HepG2 (cell line): ENCODE results near the gene VGLL4. TPM values are rescaled to one million over a fixed set of nuclear protein-coding genes. Genes with fewer than 3 reads are reported as not detected.

ENCODE experiments used
- ATAC-seq: fragments of 200-7000 bp; cut with Tn5 transposase; 3 replicates; pipeline ENCODE4 v1.9.1; 2020; ENCODE audit warnings: mild to moderate bottlenecking, moderate library complexity
- BruUV-seq: library from RNA; stranded (reverse); fragments of 400-500 nt; replicated peaks from 2 replicates; lab custom pipeline; 2021; lab: Mats Ljungman, UMichigan
- CTCF ChIA-PET: fragments of 300-600 bp; formaldehyde crosslinking; extraction: SDS; loops from one replicate; lab custom pipeline; 2021; ENCODE audit warnings: low total read pairs, inconsistent platforms, low intra/inter-chr PET ratio; lab: Yijun Ruan, JAX
- POLR2A ChIA-PET: fragments of 350-600 bp; sonication (Branson Sonifier 250); formaldehyde crosslinking; loops from one replicate; lab custom pipeline; 2020; ENCODE audit warnings: antibody characterized with exemption, inconsistent platforms; lab: Yijun Ruan, JAX
- DNase-seq: peaks from one replicate; pipeline ENCODE4 v3.0.0-alpha.2; 2015; ENCODE audit warnings: low spot score
- FAIRE-seq: peaks from 3 replicates; lab custom pipeline; 2011; peaks lifted over from hg19 to GRCh38; lab: Jason Lieb, UNC
- H2AFZ ChIP-seq: one replicate; pipeline ENCODE4 v1.6.1; 2011; ENCODE audit warnings: low read length, inconsistent platforms
- H3K27ac ChIP-seq: fragments of 300-600 bp; 3 replicates; pipeline ENCODE4 v1.8.0; 2011; ENCODE audit warnings: mixed run types, mild to moderate bottlenecking, mixed read lengths, low read length, inconsistent platforms; ENCODE audit not compliant: insufficient read depth; ENCODE audit errors: extremely low read length
- H3K27me3 ChIP-seq, 2 experiments: fragments of 200-600 bp in 1 of 2; 2 replicates in 1 of 2; 3 replicates in 1 of 2; pipeline versions ENCODE4 v1.6.0 to v1.8.0; 2011; ENCODE audit warnings: low read length in 2 of 2, mild to moderate bottlenecking in 2 of 2, moderate library complexity in 2 of 2, inconsistent platforms in 1 of 2; ENCODE audit not compliant: insufficient read depth in 2 of 2, control insufficient read depth in 1 of 2
- H3K36me3 ChIP-seq, 2 experiments: fragments of 200-600 bp in 1 of 2; replicated peaks in 1 of 2; 2 replicates in 1 of 2; 3 replicates in 1 of 2; pipeline versions ENCODE4 v1.5.1 to v1.8.0; 2011; ENCODE audit warnings: low read length in 2 of 2, inconsistent platforms in 1 of 2; ENCODE audit not compliant: insufficient read depth in 2 of 2, control insufficient read depth in 1 of 2
- H3K4me1 ChIP-seq: 2 replicates; pipeline ENCODE4 v1.5.1; 2012; ENCODE audit warnings: low read length, inconsistent platforms; ENCODE audit not compliant: insufficient read depth
- H3K4me2 ChIP-seq: 2 replicates; pipeline ENCODE4 v1.6.0; 2011; ENCODE audit warnings: low read depth, low read length, inconsistent platforms
- H3K4me3 ChIP-seq, 3 experiments: fragments of 200-600 bp in 1 of 3; sonication (generic), shearing (Covaris generic) in 1 of 3; replicated peaks in 1 of 3; 2 replicates each; pipeline ENCODE4 v1.5.1; 2011 to 2016; ENCODE audit warnings: low read length in 3 of 3, inconsistent platforms in 2 of 3, low read depth in 2 of 3, mild to moderate bottlenecking in 2 of 3, control low read depth in 1 of 3, mixed read lengths in 1 of 3; ENCODE audit not compliant: insufficient read depth in 1 of 3
- H3K79me2 ChIP-seq: one replicate; pipeline ENCODE4 v1.6.1; 2011; ENCODE audit warnings: low read length, inconsistent platforms; ENCODE audit not compliant: insufficient read depth
- H3K9ac ChIP-seq: 2 replicates; pipeline ENCODE4 v1.6.0; 2011; ENCODE audit warnings: mild to moderate bottlenecking, low read depth, low read length, inconsistent platforms; ENCODE audit not compliant: insufficient read depth
- H3K9me3 ChIP-seq: 2 replicates; pipeline ENCODE4 v1.5.1; 2012; ENCODE audit warnings: mild to moderate bottlenecking, low read length
- H4K20me1 ChIP-seq: 2 replicates; pipeline ENCODE4 v1.6.0; 2011; ENCODE audit warnings: inconsistent platforms, mild to moderate bottlenecking, low read length, moderate library complexity; ENCODE audit not compliant: insufficient read depth
- EHMT2 ChIP-seq: fragments of 200-600 bp; sonication (generic); IDR thresholded peaks from 2 replicates; pipeline ENCODE4 v1.7.0; 2017; ENCODE audit warnings: antibody characterized with exemption, low read depth, low read length, borderline replicate concordance
- ELF3 ChIP-seq: IDR thresholded peaks from 2 replicates; pipeline ENCODE4 v1.6.1; 2016; ENCODE audit warnings: missing genetic modification reagents, missing compliant biosample characterization
- HOXD1 ChIP-seq: sonication (generic); formaldehyde crosslinking; IDR thresholded peaks from 2 replicates; pipeline ENCODE4 v1.5.0; 2020; ENCODE audit warnings: missing genetic modification reagents
- MBD4 ChIP-seq: IDR thresholded peaks from 2 replicates; pipeline ENCODE4 v1.6.1; 2012; ENCODE audit warnings: low read length, inconsistent platforms, borderline replicate concordance
- MTF2 ChIP-seq: sonication (generic); formaldehyde crosslinking; IDR thresholded peaks from 2 replicates; pipeline ENCODE4 v1.5.0; 2020; ENCODE audit warnings: missing genetic modification reagents, borderline replicate concordance
- RARA ChIP-seq: IDR thresholded peaks from 2 replicates; pipeline ENCODE4 v1.6.1; 2016; ENCODE audit warnings: missing genetic modification reagents, missing compliant biosample characterization
- SP4 ChIP-seq: sonication (generic); formaldehyde crosslinking; IDR thresholded peaks from 2 replicates; pipeline ENCODE4 v1.8.1; 2023; ENCODE audit warnings: mild to moderate bottlenecking, missing genetic modification reagents
- TRAFD1 ChIP-seq: sonication (generic); formaldehyde crosslinking; IDR thresholded peaks from 2 replicates; pipeline ENCODE4 v1.5.1; 2020; ENCODE audit warnings: missing genetic modification reagents, mild to moderate bottlenecking, borderline replicate concordance
- XRCC5 ChIP-seq: fragments of 200-400 bp; formaldehyde crosslinking; optimal IDR thresholded peaks from 2 replicates; pipeline ENCODE3; 2017; ENCODE audit warnings: mild to moderate bottlenecking, low read length
- ZNF550 ChIP-seq: sonication (generic); formaldehyde crosslinking; IDR thresholded peaks from 2 replicates; pipeline ENCODE4 v1.4.0; 2020; ENCODE audit warnings: mild to moderate bottlenecking, missing genetic modification reagents, borderline replicate concordance
- ZNF644 ChIP-seq: IDR thresholded peaks from 2 replicates; pipeline ENCODE4 v1.6.1; 2016; ENCODE audit warnings: low read depth
- ZZZ3 ChIP-seq: sonication (generic); formaldehyde crosslinking; IDR thresholded peaks from 2 replicates; pipeline ENCODE4 v1.4.0; 2020; ENCODE audit warnings: missing genetic modification reagents, mild to moderate bottlenecking, borderline replicate concordance
- WGBS: methylation state at CpG from one replicate; pipeline ENCODE4 v1.1.6; 2017; ENCODE audit warnings: low lambda C conversion rate; 5-methylcytosine and 5-hydroxymethylcytosine counted together
- in situ Hi-C: cut with HindIII; loops from 2 replicates; pipeline ENCODE4 v1.10.0; 2017; ENCODE audit warnings: low pct_unique_long_range_greater_than_20kb; ENCODE audit not compliant: extremely low pct_ligation_motif_present
- intact Hi-C: fragments of 100-400 bp; cut with micrococcal nuclease; formaldehyde crosslinking; loops from one replicate; pipeline ENCODE4 v1.10.0; 2022; ENCODE audit not compliant: unreplicated experiment
- polyA plus RNA-seq, 8 experiments: library from polyadenylated mRNA; depleted of rRNA in 3 of 8; stranded (reverse) in 7 of 8; unstranded in 1 of 8; fragments of >200 nt; fragmentation: Illumina TruSeq in 4 of 8; extraction: Trizol in 4 of 8; gene quantifications; 2 replicates each; pipeline versions ENCODE4 v1.2.1 to v1.2.3, GENCODE V29; 2011 to 2016; ENCODE audit warnings: low read depth in 4 of 8, missing spikeins in 1 of 8, mixed read lengths in 1 of 8; ENCODE audit not compliant: insufficient read depth in 1 of 8
- total RNA-seq, 5 experiments: library from RNA; depleted of rRNA; stranded (reverse); fragments of >200 nt; fragmentation: Illumina TruSeq; extraction: Trizol; gene quantifications; 2 replicates each; pipeline ENCODE4 v1.2.3, GENCODE V29; 2016; ENCODE audit warnings: low read depth in 1 of 5
- TF ChIP-seq, protein P1 (sequence below): IDR thresholded peaks from 2 replicates; pipeline ENCODE4 v1.6.1; 2016; ENCODE audit warnings: low read depth, control low read depth
- TF ChIP-seq, protein P2 (sequence below): sonication (generic); formaldehyde crosslinking; IDR thresholded peaks from 2 replicates; pipeline ENCODE4 v1.4.0; 2020; ENCODE audit warnings: mild to moderate bottlenecking, missing genetic modification reagents

The VGLL4 gene
- total and polyA plus RNA-seq, 2 of the 13 experiments (the other 11 are each of a cell fraction or from before 2014, with no cell fraction given), result 23.2 to 39.0 TPM

DNA sequence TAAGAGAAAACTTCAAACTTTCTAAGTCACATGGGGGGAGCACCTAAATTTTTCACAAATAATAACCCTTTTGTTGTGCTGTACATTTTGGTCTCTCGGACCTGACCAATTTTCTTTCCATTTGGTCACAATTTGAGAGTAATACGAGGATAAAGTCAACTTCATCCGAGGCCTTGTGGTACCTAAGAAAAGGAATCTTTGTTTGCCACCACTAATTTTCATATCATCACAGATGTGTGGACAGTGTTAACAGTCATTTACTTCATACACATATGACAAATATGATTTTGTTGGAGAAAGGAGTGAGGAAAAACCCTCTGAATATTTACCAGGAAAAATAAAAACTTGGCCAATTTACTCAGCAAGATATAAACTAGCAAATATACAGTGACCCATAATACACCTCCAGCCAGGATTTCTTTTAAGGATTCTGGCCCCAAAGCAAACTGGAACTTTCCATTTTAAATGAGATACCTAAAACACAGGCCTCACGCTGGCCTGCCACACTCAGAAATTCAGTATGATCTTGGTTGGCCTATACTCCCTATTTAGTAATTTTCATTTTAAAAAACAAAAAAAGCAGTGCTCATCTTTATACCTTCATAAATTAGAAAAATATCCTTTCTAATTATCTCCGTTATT is 40.7 kb downstream of the VGLL4 start:
- POLR2A ChIA-PET, result no interaction called here
- Histone ChIP-seq H3K36me3 (peaks cover 7 to 38% of the 10 kb centered on the region in 2 experiments), H4K20me1 (peaks cover 28% of the 10 kb centered on the region), H3K4me1 (peaks cover 23% of the 10 kb centered on the region), H3K9ac (no peak overlapping the region), H3K9me3 (no peaks in the 10 kb centered on the region), H2AFZ (no peak overlapping the region), H3K79me2 (peaks cover 77% of the 10 kb centered on the region), H3K27ac (no peak overlapping the region), H3K4me3 (no peak overlapping the region), H3K4me2 (no peak overlapping the region), H3K27me3 (no peaks in the 10 kb centered on the region)
- no TSS peak for BruUV-seq
- 95% methylated on average over 5 of the region's 5 CpGs for WGBS
- CTCF ChIA-PET, result no interaction called here
- ATAC-seq, result no peak
- DNase-seq, result no peak
- no peak for FAIRE-seq
- TF ChIP-seq, protein P1, sequence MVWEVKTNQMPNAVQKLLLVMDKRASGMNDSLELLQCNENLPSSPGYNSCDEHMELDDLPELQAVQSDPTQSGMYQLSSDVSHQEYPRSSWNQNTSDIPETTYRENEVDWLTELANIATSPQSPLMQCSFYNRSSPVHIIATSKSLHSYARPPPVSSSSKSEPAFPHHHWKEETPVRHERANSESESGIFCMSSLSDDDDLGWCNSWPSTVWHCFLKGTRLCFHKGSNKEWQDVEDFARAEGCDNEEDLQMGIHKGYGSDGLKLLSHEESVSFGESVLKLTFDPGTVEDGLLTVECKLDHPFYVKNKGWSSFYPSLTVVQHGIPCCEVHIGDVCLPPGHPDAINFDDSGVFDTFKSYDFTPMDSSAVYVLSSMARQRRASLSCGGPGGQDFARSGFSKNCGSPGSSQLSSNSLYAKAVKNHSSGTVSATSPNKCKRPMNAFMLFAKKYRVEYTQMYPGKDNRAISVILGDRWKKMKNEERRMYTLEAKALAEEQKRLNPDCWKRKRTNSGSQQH (CRISPR knock-in tag), result no peak
- in situ Hi-C loops, result no loop called here
- intact Hi-C loops, result no loop called here

GRCh38 chr3:11602239-11602840 is 41.4 kb downstream of the VGLL4 start:
- ATAC-seq (no peak), FAIRE-seq (no peak), DNase-seq (no peak)
- peaks cover 28% of the 10 kb centered on the region for H4K20me1 ChIP-seq
- intact Hi-C loops (no loop called here), in situ Hi-C loops (no loop called here)
- ChIA-PET POLR2A (no interaction called here), CTCF (no interaction called here)
- H3K27me3 ChIP-seq, result no peaks in the 10 kb centered on the region
- BruUV-seq, result no TSS peak
- peaks cover 77% of the 10 kb centered on the region for H3K79me2 ChIP-seq
- H3K27ac ChIP-seq, result no peak overlapping the region
- no peak overlapping the region for H3K4me3 ChIP-seq
- no peaks in the 10 kb centered on the region for H3K9me3 ChIP-seq
- 91% methylated on average over 11 of the region's 11 CpGs for WGBS
- peaks cover 7 to 43% of the 10 kb centered on the region in 2 experiments for H3K36me3 ChIP-seq
- no peak overlapping the region for H3K9ac ChIP-seq
- no peak overlapping the region for H2AFZ ChIP-seq
- H3K4me2 ChIP-seq, result no peak overlapping the region
- H3K4me1 ChIP-seq, result peaks cover 19% of the 10 kb centered on the region
- TF ChIP-seq, protein P2, sequence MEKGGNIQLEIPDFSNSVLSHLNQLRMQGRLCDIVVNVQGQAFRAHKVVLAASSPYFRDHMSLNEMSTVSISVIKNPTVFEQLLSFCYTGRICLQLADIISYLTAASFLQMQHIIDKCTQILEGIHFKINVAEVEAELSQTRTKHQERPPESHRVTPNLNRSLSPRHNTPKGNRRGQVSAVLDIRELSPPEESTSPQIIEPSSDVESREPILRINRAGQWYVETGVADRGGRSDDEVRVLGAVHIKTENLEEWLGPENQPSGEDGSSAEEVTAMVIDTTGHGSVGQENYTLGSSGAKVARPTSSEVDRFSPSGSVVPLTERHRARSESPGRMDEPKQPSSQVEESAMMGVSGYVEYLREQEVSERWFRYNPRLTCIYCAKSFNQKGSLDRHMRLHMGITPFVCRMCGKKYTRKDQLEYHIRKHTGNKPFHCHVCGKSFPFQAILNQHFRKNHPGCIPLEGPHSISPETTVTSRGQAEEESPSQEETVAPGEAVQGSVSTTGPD, result no peak
- no peak for TF ChIP-seq HOXD1
- no peak for TF ChIP-seq TRAFD1 (CRISPR knock-in tag)
- TF ChIP-seq RARA, result no peak
- TF ChIP-seq MTF2 (CRISPR knock-in tag), result no peak
- TF ChIP-seq ELF3 (CRISPR knock-in tag), result no peak
- TF ChIP-seq SP4, result no peak
- no peak for TF ChIP-seq ZNF644
- TF ChIP-seq ZZZ3, result no peak
- TF ChIP-seq ZNF550 (CRISPR knock-in tag), result no peak
- TF ChIP-seq MBD4, result no peak
- TF ChIP-seq XRCC5, result no peak
- TF ChIP-seq EHMT2, result no peak
